Tibial nerve (tissue), 3 donors: ENCODE results near the gene IL17A.

Experiments
- CTCF ChIP-seq, 5 experiments: fragments of 200-600 bp in 3 of 5; fragments of 450-650 bp in 2 of 5; sonication (generic) in 3 of 5; IDR thresholded peaks; one replicate each; pipeline ENCODE4 v1.5.1; 2016 to 2019; ENCODE audit warnings: antibody characterized with exemption in 5 of 5, mild to moderate bottlenecking in 3 of 5, moderate library complexity in 2 of 5
- POLR2A ChIP-seq, 2 donors: fragments of 450-650 bp; IDR thresholded peaks; one replicate each; pipeline ENCODE4 v1.6.1; 2017; ENCODE audit warnings: antibody characterized with exemption in 2 of 2, mild to moderate bottlenecking in 2 of 2, moderate library complexity in 2 of 2

GRCh38 chr6:52152070-52152423 lies 34.1 kb upstream of the IL17A start:
- TF ChIP-seq CTCF (IDR thresholded peaks at IDR 0.05) (no peak), POLR2A (IDR thresholded peaks at IDR 0.05) (no peak)
